T-helper 22 cell (primary cell): ENCODE measurements around the gene TIAM2.

Experiments
- DNase-seq: peaks from one replicate; pipeline ENCODE4 v3.0.0-alpha.2; 2020; ENCODE audit warnings: low read depth

TIAM2 gene

DNA sequence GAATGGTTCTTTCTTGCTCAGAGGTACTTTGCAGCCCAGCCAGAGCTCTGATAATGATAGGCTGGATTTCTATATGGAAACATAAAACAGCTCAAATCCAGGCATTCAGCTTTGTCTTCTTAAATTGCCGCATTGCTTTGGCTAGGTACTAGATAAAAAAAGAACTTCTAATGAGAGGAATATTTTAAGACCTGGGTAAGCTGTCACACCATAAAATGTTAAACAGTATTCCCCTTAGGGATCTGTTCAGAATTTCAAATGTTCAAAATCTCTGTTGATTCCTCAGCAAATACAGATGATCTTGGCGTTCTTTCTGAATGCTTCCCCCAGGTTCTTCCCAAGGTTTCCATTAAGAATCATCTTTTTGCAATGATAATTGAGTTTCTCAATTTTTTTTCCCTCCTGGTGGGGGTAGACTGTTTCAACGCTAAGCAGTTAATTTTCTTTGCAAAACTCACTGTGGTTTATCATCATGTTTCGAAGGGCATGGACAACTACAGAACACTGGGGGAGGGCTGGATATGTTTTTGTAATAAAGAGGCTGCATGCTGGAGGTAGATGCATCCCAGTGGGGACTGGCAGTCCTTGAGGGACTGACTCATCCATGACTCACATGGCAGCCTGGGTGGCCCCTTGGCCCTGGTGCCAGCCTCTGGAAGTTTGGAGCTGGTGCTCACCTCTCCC is 31.0 kb downstream of the TIAM2 start:
- no peak for DNase-seq

DNA sequence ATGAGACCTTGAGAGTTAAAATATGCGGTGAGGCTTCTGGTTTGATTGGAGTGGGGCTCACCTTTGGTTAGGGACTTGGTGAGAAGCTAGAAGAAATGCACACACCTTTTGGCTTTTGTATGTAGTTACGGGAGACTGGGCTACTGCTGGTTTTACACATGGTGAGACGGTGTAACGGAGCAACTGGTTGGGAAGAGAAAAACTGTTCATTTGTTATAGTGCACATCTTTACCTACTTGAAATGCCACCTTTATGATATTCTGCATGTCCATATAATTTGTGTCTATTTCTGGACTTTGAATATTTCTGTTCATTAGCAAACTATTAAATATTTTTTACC is 31.6 kb downstream of the TIAM2 start:
- DNase-seq = no peak

DNA sequence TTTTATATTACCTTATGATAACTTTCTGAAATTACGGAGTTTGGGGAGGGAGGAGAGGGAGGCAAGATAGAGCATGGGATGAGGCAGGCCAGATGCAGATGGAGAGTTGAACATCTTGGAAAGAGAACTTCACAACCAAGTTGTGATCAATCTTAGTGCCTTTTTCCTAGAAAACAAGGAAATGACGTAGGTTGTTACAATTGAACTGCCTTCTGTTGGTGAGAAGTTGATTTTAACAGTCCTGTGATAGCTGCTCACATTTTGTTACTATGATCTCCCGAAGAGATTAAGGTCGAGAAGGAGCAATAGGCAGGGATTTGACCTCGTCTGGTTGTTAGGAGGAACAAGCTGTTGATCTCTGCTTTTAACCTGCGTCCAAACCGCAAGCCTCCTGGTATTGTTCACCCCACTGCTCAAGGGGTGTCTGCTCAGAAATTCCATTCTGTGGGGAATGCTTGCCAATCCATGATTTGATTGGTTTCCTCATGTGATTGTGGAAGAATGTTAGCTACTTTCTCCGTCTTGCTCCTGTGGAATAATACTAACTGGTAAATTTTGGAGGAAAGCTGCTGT is 35.1 kb downstream of the TIAM2 start:
- DNase-seq = no peak

DNA sequence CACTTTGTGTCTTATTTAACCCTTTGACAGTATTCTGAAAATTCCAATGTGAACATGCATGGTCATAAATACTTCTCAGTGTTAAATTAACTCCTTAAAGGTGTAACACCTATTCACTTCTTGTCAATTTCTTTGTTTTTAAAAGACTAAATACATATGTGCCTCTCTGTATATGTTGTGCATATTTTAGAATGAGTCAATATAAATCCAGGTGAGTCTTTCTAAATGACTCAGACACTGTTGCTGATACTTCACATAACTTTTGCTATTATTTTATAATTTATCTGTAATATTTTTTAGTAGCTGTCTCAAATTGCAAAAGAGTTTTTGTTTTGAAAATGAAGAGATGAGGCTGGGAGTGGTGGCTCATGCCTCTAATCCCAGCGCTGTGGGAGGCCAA is 36.0 kb downstream of the TIAM2 start:
- no peak for DNase-seq

DNA sequence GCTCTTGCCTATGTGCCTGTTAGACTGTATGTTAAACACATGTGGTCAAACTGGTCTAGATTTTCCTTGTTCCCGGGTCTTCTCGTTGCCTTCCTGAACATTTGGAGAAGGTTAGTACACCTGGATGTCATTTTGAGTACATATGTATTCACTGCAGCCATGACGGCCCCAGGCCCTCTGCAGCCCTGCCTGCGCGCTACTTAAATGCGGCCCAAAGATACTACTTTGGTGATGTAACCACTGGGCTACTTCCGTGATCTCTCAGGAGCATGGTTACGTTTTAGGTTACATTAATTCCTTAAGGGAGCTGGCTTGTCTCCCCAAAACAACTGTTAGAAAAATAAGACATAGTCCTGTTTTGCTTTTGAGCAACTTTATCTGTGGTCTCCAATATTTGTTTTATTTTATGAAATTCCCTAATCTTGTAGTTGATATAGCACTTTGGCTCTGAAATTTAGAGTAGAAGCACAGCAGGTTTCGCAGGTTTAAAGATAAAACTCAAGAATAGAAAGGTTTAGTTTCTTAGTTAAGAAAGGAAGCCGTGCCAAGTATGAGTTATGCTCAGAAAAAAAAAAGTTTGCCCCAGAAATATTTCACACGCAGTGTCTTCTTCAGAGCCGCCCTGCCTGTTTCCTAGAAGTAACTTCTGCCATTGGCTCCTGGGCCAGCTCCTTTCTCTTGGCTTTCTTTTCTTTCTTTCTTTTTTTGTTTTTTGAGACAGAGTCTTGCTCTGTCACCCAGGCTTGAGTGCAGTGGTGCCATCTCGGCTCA is 38.1 kb downstream of the TIAM2 start:
- no peak for DNase-seq

DNA sequence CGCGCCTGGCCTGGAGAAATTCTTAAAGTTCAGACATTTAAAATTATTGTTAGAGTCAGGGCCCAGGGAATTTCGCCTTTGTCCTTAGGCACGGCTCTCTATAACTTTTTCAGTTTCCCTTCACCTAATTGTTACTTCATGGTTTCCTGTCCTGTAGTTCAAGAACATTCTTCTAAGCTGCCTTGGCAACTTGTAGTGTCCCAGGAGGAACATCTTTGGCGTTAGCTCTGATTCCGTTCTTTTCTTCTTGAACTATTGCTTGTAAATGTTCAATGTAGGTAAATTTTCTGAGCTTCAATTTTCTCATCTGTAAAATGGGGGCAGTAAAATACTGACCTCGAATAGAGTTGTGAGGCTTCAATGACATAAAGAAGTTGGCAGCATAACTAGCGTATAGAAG is 41.8 kb downstream of the TIAM2 start:
- no peak for DNase-seq

DNA sequence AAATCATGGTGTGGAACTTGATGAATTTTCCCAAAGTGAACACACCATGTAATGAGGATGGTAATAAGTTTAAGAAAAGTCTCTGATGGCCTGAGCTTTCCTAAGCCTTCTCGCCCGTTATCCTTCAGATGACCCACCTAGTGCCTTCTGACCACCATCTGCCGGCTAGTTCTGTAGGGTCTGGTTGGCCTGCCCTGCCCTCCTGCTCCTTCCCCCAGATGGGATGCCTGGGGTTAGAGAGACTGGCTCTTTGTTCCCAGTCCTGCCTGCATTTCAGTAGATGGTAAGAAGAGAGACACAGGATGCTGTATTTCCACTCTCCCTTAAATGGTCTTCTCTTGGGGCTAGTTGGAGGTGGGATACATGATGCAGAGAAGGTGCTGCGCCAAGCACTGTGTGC is 43.0 kb downstream of the TIAM2 start:
- no peak for DNase-seq

DNA sequence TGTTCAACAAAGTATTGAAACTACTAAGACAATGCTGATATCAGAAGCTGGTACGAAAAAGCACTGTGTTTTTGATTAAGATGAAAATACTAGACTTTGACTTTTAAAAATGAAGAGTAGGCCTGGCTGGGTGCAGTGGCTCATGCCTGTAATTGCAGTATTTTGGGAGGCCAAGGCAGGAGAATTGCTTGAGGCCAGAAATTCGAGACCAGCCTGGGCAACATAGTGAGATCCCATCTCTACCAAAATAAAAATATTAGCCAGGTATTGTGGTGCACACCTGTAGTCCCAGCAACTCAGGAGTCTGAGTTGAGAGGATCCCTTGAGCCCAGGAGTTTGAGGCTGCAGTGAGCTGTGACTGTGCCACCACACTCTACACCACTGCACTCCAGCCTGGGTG is 43.4 kb downstream of the TIAM2 start:
- DNase-seq = no peak

DNA sequence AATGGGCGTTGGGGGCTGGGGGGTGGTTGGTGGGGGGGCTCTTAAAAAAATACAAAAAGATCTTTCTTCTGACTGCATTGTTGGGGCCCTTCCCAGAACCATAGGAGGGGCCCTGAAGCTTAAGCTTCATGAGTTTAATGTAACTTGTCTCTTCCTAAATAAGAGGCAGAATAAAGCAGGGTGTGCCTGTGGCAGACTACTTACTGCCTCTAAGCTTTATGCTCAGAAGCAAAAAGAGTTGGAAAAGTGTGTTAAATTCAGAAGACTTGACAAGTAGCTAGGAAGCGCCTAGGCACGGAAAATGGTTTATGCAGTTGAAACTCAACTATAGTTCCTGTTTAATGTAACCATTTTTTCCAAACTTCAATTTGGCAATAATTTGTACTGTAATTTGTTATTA is 44.5 kb downstream of the TIAM2 start:
- DNase-seq = no peak

DNA sequence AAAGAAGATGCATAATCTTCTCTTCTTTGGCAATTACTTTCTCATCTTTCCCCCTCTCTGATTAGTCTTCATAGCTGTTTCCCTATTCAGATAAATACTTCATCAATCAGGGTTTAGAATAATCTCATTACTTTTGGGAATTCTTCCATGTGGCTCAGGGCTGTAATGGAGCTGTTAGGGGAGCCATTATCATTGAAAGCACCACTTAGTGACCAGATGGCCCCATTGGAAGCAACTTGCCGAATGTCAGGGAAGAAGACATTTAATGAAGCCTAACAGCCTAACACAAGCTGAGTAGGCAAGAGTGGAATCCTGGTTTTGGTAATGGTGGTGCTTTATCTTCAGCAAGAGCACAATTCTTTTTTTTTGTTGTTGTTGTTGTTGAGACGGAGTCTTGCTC is 45.0 kb downstream of the TIAM2 start:
- no peak for DNase-seq

DNA sequence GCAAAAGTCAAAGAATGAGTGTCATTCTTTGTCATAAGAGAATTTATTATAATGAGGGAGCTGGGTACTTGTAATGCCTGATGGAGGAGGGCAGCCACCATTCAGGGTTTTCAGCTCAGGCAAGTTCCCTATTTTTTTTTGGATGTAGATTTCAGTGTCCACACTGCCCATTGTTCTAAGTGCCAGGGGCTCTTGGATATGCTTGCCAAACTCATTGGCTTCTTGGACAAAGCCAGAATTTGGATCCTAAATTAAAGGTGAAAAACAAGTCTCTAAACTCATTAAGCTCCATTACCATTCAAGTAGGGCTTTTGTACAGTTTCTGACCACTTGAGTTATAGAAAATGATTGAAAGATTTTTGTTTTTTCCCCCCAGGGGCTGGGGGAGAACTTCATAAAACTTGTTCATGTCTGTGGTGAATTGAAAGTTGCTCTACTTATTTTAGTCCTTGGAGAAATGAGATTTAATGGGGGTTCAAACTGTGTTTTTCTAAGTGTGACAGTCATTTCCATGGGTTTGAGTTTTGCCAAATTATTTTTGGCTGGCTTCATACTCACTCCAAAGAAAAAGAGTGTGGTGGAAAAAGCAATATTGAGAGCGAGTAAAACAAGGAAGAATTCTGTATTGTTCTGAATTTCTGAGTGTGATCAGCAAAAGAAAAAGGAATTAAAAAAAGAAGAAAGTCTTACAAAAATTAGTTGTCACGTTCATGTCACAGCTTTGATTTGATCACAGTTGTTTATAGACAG is 46.0 kb downstream of the TIAM2 start:
- no peak for DNase-seq

DNA sequence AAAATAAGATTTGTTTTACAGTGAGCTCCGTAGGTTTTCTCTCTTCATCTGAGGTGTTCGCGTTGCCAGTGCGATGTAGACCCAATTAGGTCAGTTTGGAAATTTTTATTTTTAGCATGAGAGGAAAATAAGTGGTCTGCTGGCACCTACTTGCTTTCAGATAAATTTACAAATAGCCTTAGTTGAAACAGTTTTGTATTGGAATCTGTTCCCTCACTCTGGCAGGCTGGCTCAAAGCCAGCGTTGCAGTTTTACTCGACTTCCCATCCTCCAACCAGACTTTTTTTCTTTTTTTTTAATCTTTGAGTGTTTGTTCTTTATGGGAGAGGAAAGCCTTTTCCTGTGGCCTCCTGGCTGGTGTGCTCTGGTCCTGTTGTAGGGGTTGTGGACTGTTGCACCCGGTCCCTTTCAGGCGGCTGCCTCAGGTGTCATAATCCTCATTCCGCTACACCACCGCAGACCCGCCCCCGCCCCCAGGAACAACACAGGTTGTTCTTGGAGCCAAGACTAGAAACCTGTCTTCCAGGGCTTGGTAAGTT is 46.7 kb downstream of the TIAM2 start:
- DNase-seq = no peak

DNA sequence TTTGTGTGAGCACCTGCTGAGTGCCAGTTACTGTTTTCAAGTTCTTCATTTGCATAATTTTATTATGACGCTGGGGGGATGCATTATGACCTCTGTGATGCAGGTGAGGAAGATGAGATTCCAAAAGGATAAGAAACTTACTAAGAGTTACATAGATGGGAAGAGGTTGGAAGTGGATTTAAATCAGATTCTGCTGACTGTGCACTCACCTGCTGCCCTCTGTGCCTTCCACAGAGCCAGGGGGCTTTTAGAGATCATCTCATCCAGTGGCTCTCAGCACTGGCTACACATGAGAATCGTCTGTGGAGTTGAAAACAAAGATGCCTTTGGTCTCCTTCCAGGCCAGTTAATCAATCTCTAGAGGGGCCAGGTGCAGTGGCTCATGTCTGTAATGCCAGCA is 47.9 kb downstream of the TIAM2 start:
- no peak for DNase-seq

DNA sequence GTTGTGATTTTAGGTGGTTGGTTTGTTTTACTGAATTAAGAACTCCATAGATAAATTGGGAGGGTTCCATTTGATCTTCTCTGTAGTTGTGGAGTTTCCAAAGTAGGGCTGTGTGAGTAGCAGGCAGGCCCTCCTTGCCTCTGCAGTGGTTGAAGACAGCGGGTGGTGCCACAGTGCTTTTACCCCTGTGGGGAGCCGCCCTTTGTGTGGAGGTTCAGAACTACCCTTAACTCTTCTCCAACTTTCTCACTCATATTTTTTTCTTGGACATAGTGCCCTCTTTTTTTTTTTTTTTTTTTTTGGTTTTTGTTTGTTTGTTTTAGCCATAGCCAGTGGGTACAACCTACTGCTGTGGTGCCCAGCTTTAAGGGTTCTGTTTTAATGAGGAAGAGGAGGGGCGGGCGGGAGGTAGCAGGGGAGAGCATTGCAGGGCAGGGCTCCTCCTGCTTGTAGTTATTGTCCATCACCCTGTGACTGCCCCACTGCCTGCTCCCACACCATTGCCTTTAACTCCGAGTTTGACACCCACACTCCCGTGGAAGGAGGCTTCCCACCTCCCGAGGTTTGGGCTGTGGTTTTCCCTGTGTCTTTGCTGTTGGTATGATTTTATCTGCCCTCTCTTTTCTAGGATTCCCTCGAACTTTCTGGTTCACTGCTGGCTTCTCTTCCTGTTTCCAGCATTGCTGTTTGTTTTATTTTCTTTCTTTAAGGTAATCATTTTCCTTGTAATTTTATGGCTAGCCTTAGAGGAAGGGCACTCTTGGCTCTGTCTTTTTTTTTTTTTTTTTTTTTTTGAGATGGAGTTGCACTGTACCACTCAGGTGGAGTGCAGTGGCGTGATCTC is 50.7 kb downstream of the TIAM2 start:
- DNase-seq = no peak

DNA sequence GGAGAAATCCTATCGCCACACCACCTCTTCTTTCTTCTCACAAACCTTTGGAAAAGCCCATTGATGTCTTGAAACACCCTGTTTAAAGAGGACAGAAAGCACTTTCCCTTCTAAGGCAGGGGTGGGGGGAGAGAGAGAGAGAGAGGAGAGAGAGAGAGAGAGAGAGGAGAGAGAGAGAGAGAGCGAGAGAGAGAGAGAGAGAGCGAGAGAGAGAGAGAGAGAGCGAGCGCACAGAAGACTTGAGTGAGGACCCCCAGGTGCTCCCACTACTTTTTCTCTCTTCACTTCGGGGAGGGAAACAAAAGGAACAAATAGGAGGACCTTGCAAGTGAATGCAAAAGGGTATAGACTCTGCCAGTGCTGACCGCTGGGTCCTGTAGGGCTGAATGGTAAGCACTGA is 52.4 kb downstream of the TIAM2 start:
- DNase-seq = no peak

DNA sequence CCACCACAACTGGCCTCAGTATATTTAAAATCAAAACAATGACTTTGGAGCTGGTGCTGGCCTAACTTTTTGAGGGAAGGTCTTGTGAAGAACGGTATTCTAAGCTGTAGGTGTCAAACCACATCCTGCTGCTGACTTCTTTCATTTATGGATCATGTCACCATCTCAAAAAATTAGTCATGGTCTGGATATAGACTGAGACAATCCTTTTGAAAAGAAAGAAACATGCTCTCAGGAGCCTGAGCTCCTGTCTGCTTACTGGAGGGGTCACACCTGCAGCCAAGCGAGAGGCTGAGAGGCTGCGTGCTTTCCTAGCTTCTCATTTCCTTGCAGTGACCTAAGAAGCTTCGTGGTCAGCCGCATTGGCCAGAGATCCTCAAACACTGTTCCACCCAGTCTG is 55.2 kb downstream of the TIAM2 start:
- no peak for DNase-seq

DNA sequence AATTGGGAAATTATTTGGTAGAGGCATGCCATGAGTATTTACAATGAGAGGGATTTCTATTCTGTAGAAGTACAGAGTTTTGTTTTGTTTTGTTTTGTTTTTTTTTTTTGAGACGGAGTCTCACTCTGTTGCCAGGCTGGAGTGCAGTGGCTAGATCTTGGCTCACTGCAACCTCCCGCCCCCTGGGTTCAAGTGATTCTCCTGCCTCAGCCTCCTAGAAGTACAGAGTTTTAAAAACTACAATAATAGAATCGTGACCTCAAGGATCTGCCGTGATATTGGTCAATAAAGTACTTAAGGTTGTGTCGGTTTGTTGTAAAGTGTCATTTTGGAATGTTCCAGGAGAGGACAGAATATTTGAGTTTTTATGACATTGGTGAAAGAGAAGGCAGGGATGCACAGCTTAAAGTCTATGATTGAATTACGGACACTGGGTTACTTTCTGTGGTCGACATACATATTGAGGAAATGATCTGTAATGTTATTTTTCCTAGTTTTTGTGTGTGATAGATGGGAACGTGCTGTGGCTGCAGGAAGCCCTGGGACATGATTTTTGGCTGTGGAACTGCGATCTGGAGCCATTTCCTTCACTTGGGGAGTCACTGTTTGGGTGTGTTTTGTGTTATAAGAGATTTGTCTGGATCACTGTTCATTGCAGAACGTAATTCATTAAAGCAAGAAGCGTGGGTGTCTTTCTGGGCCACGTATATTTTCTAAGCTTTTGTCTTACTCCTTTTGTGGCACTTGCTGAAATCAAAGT is 59.6 kb downstream of the TIAM2 start:
- DNase-seq = no peak

DNA sequence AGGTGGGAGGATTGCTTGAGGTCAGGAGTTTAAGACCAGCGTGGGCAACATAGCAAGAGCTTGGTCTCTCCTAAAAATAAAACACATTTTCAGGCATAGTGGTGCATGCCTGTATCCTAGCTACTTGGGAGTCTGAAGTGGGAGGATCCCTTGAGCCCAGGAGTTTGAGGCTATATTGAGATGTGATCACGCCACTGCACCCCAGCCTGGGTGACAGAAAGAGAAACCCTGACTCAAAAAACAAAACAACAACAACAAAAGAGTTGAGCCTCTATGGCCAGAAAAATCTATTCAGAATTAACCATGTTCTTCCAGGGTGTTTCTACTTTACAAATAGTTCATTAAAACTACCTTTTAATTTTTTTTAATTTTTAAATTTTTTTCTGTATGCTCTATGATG is 60.6 kb downstream of the TIAM2 start:
- DNase-seq = no peak

DNA sequence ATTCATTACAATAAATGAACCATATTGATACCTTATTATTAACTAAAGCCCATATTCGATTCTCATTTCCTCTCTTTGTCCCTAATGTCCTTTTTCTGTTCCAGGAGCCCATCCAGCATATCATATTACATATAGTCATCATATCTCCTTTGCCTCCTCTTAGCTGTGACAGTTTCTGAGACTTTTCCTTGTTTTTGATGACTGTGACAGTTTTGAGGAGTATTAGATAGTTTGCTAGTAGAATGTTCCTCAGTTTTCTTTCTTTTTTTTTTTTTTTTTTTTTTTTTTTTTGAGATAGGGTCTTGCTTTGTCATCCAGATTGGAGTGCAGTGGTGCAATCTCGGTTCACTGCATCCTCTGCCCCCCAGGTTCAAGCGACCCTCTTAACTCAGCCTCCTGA is 61.6 kb downstream of the TIAM2 start:
- DNase-seq = no peak

DNA sequence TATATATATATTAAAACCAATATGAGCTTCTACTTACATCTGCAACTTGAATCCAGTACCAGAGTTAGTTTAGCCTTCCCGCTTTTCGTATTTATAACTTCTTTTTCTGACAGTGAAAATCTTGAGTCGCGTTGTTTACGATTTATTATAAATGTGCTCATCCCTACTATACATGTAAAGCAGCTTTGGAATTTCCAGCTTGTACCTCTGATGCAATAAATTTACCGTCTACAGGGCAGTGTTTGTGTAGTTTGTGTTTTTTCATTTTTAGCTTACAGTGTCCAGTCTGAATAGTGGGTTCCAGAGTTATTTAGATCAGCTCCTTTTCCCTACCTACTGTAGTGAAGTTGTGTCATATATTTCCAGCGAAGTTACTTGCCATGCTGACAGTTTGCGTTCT is 66.3 kb downstream of the TIAM2 start:
- DNase-seq = no peak

DNA sequence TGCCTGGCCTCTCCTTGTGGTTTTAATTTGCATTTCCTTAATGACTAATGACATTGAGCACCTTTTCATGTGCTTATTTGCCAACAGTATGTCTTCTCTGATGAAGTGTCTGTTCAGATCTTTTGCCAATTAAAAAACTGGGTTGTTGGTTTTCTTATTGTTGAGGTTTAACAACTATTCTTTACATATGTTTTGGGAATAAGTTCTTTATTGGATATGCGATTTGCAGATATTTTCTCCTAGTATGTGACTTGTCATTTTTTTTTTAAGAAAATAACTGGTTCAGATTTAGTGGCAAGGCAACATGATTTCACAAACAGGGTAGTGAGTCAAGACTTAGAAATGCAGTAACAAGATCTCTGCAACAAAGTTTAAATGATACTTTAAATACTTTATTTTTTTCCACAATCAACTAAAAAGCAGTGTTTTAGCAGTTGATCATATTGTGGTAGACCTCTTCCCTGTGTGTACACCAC is 67.8 kb downstream of the TIAM2 start:
- no peak for DNase-seq
